Vagina (tissue), 2 donors: ENCODE measurements around the gene DARS2.

Source experiments
- POLR2A ChIP-seq, 2 donors: fragments of 450-650 bp; IDR thresholded peaks; one replicate each; pipeline ENCODE4 v1.6.1; 2017; ENCODE audit warnings: antibody characterized with exemption in 2 of 2, mild to moderate bottlenecking in 2 of 2, moderate library complexity in 2 of 2
- POLR2AphosphoS5 ChIP-seq, 2 donors: sonication (generic); formaldehyde crosslinking; IDR thresholded peaks; one replicate each; pipeline ENCODE4 v1.9.0; 2017; ENCODE audit warnings: antibody characterized with exemption in 2 of 2, mild to moderate bottlenecking in 2 of 2, low read depth in 1 of 2; ENCODE audit not compliant: insufficient read depth in 1 of 2
- TF ChIP-seq, protein P1 (sequence below), 3 experiments: fragments of 450-650 bp in 2 of 3; fragments of 200-600 bp in 1 of 3; sonication (generic) in 1 of 3; IDR thresholded peaks; one replicate each; pipeline ENCODE4 v1.5.1; 2017 to 2019; ENCODE audit warnings: antibody characterized with exemption in 3 of 3, mild to moderate bottlenecking in 2 of 3, moderate library complexity in 2 of 3

- TF ChIP-seq, protein P1, sequence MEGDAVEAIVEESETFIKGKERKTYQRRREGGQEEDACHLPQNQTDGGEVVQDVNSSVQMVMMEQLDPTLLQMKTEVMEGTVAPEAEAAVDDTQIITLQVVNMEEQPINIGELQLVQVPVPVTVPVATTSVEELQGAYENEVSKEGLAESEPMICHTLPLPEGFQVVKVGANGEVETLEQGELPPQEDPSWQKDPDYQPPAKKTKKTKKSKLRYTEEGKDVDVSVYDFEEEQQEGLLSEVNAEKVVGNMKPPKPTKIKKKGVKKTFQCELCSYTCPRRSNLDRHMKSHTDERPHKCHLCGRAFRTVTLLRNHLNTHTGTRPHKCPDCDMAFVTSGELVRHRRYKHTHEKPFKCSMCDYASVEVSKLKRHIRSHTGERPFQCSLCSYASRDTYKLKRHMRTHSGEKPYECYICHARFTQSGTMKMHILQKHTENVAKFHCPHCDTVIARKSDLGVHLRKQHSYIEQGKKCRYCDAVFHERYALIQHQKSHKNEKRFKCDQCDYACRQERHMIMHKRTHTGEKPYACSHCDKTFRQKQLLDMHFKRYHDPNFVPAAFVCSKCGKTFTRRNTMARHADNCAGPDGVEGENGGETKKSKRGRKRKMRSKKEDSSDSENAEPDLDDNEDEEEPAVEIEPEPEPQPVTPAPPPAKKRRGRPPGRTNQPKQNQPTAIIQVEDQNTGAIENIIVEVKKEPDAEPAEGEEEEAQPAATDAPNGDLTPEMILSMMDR (IDR thresholded peaks at IDR 0.05), result no peak
- TF ChIP-seq POLR2A (IDR thresholded peaks at IDR 0.05) (no peak), POLR2AphosphoS5 (IDR thresholded peaks at IDR 0.05; ENCODE audit: insufficient read depth in 1 of 2, low read depth in 1 of 2) (no peak)
Observed at GRCh38 chr1:173888749-173889148, 64.3 kb downstream of the DARS2 start.
